Thyroid gland (tissue), 4 donors: ENCODE data around the gene NDUFA13. TPM values are rescaled to one million over a fixed set of nuclear protein-coding genes. Genes with fewer than 3 reads are reported as not detected.

Experiments
- DNase-seq, 2 donors: peaks; one replicate each; pipeline ENCODE4 v3.0.0-alpha.2; 2019
- H3K27ac ChIP-seq, 3 donors: fragments of 200-600 bp; sonication (generic); 1 replicate in 2 of 3; 2 replicates in 1 of 3; pipeline ENCODE4 v1.5.1; 2016 to 2019; ENCODE audit warnings: mild to moderate bottlenecking in 1 of 3, moderate library complexity in 1 of 3
- H3K27me3 ChIP-seq: fragments of 200-600 bp; sonication (generic); one replicate; pipeline ENCODE4 v1.5.1; 2019
- H3K36me3 ChIP-seq, 2 donors: fragments of 200-600 bp; sonication (generic); one replicate each; pipeline ENCODE4 v1.5.1; 2016 to 2019
- H3K4me1 ChIP-seq, 2 donors: fragments of 200-600 bp; sonication (generic); one replicate each; pipeline ENCODE4 v1.5.1; 2017 to 2019
- H3K4me3 ChIP-seq, 3 donors: fragments of 200-600 bp; sonication (generic); replicated peaks in 1 of 3; 1 replicate in 2 of 3; 2 replicates in 1 of 3; pipeline ENCODE4 v1.5.1; 2016; ENCODE audit warnings: mild to moderate bottlenecking in 1 of 3
- H3K9me3 ChIP-seq: fragments of 200-600 bp; sonication (generic); one replicate; pipeline ENCODE4 v1.5.1; 2017
- POLR2A ChIP-seq, 2 donors: fragments of 450-650 bp; IDR thresholded peaks; one replicate each; pipeline ENCODE4 v1.6.1; 2017; ENCODE audit warnings: antibody characterized with exemption in 2 of 2, mild to moderate bottlenecking in 2 of 2, moderate library complexity in 1 of 2
- WGBS, 2 donors: methylation state at CpG; one replicate each; pipeline ENCODE4 v1.1.5; 2017; 5-methylcytosine and 5-hydroxymethylcytosine counted together
- intact Hi-C: fragments of 100-400 bp; cut with DNase I; formaldehyde crosslinking; loops from one replicate; pipeline ENCODE4 v1.15.1; 2023
- total RNA-seq, 4 donors: library from RNA; depleted of rRNA; stranded (reverse); fragments of >200 nt; gene quantifications; one replicate each; pipeline ENCODE4 v1.2.3, GENCODE V29; 2016
- TF ChIP-seq, protein P1 (sequence below), 6 experiments: fragments of 200-600 bp in 3 of 6; fragments of 450-650 bp in 3 of 6; sonication (generic) in 3 of 6; IDR thresholded peaks; one replicate each; pipeline ENCODE4 v1.5.1; 2016 to 2019; ENCODE audit warnings: antibody characterized with exemption in 6 of 6, mild to moderate bottlenecking in 2 of 6, inconsistent platforms in 1 of 6, moderate library complexity in 1 of 6

The NDUFA13 gene
- total RNA-seq, 4 donors from 2014 or later: 32.8 to 265 (median 63.6) TPM

DNA sequence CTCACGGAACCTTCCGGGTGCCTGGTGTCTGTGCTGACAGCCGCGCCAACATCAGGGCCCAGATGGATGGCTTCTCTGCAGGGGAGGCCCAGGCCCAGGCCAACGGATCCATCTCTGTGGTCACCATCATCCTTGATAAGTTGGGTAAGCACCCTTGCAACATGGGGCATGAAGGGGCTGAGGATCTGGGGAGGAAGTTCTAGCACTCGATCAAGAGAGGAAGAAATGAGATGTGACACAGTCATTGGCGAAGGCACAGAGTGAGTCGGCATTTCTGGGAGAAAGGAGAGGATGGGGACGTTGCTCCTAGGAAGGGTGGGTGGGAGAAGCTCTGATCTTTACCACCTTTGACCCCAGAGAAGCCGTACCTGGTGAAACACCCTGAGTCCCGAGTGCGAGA is 26.5 kb downstream of the NDUFA13 start:
- H3K27ac ChIP-seq: no peak overlapping the region
- no peak overlapping the region for H3K4me3 ChIP-seq
- no peaks in the 10 kb centered on the region for H3K36me3 ChIP-seq
- TF ChIP-seq, protein P1, sequence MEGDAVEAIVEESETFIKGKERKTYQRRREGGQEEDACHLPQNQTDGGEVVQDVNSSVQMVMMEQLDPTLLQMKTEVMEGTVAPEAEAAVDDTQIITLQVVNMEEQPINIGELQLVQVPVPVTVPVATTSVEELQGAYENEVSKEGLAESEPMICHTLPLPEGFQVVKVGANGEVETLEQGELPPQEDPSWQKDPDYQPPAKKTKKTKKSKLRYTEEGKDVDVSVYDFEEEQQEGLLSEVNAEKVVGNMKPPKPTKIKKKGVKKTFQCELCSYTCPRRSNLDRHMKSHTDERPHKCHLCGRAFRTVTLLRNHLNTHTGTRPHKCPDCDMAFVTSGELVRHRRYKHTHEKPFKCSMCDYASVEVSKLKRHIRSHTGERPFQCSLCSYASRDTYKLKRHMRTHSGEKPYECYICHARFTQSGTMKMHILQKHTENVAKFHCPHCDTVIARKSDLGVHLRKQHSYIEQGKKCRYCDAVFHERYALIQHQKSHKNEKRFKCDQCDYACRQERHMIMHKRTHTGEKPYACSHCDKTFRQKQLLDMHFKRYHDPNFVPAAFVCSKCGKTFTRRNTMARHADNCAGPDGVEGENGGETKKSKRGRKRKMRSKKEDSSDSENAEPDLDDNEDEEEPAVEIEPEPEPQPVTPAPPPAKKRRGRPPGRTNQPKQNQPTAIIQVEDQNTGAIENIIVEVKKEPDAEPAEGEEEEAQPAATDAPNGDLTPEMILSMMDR (IDR thresholded peaks at IDR 0.05): no peak
- no peak for TF ChIP-seq POLR2A (IDR thresholded peaks at IDR 0.05)
- DNase-seq: no peak
- H3K9me3 ChIP-seq: no peaks in the 10 kb centered on the region
- H3K27me3 ChIP-seq: no peaks in the 10 kb centered on the region
- 80 to 89% methylated on average over 12 of the region's 12 CpGs for WGBS, 2 donors
- intact Hi-C loops: no loop called here
- H3K4me1 ChIP-seq: peaks cover 25 to 26% of the 10 kb centered on the region in 2 donors

DNA sequence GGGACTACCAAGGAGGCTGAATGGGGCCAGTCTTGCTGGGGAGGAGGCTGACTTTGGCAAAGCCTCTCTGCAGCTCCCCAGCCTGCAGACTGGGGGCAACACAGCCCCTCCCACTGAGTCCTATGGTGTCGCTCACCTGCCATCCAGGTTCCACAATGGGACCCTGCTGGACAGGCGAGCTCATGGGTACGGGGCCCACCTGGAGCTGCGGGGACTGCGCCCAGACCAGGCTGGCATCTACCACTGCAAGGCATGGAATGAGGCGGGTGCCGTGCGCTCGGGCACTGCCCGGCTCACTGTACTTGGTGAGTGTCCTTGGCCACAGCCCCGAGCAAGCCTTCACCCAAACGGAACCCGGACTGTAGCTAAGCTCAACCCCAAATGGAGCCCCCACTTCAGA is 27.1 kb downstream of the NDUFA13 start:
- TF ChIP-seq, protein P1 (IDR thresholded peaks at IDR 0.05): no peak
- TF ChIP-seq POLR2A (IDR thresholded peaks at IDR 0.05): no peak
- intact Hi-C loops: no loop called here
- H3K4me3 ChIP-seq: no peak overlapping the region
- DNase-seq: no peak
- H3K27ac ChIP-seq: no peak overlapping the region
- H3K4me1 ChIP-seq: peaks cover 20 to 23% of the 10 kb centered on the region in 2 donors
- H3K36me3 ChIP-seq: no peaks in the 10 kb centered on the region
- no peaks in the 10 kb centered on the region for H3K9me3 ChIP-seq
- no peaks in the 10 kb centered on the region for H3K27me3 ChIP-seq
- WGBS, 2 donors: 89 to 93% methylated on average over 3 to 12 of the region's 13 CpGs

DNA sequence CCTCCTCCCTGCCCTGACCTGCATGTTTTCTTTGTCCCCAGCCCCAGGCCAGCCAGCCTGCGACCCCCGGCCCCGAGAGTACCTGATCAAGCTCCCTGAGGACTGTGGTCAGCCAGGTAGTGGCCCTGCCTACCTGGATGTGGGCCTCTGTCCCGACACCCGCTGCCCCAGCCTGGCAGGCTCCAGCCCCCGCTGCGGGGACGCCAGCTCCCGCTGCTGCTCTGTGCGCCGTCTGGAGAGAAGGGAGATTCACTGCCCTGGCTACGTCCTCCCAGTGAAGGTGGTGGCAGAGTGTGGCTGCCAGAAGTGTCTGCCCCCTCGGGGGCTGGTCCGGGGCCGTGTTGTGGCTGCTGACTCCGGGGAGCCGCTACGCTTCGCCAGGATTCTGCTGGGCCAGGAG is 27.6 kb downstream of the NDUFA13 start:
- intact Hi-C loops: no loop called here
- peaks cover 15 to 18% of the 10 kb centered on the region in 2 donors for H3K4me1 ChIP-seq
- no peak for DNase-seq

DNA sequence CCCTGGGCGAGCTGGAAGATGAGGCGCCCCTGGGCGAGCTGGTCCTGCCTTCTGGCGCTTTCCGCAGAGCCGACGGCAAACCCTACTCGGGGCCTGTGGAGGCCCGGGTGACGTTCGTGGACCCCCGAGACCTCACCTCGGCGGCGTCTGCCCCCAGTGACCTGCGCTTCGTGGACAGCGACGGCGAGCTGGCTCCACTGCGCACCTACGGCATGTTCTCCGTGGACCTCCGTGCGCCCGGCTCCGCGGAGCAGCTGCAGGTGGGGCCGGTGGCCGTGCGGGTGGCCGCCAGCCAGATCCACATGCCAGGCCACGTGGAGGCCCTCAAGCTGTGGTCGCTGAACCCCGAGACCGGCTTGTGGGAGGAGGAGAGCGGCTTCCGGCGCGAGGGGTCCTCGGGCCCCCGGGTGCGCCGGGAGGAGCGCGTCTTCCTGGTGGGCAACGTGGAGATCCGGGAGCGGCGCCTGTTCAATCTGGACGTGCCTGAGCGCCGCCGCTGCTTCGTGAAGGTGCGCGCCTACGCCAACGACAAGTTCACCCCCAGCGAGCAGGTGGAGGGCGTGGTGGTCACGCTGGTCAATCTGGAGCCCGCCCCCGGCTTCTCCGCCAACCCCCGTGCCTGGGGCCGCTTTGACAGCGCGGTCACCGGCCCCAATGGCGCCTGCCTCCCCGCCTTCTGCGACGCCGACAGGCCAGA is 28.4 kb downstream of the NDUFA13 start:
- no peaks in the 10 kb centered on the region for H3K27me3 ChIP-seq
- no peak for DNase-seq
- intact Hi-C loops: no loop called here
- TF ChIP-seq, protein P1 (IDR thresholded peaks at IDR 0.05): no peak
- no peak for TF ChIP-seq POLR2A (IDR thresholded peaks at IDR 0.05)
- H3K4me1 ChIP-seq: peaks cover 12 to 14% of the 10 kb centered on the region in 2 donors
- no peak overlapping the region for H3K27ac ChIP-seq
- WGBS, 2 donors: 87 to 92% methylated on average over 37 to 62 of the region's 75 CpGs
- H3K36me3 ChIP-seq: no peaks in the 10 kb centered on the region
- no peak overlapping the region for H3K4me3 ChIP-seq
- no peaks in the 10 kb centered on the region for H3K9me3 ChIP-seq

More for the DNA sequence above, 27.6 kb downstream of the NDUFA13 start:
- Histone ChIP-seq H3K27ac (no peak overlapping the region), H3K4me3 (no peak overlapping the region), H3K9me3 (no peaks in the 10 kb centered on the region), H3K36me3 (no peaks in the 10 kb centered on the region), H3K27me3 (no peaks in the 10 kb centered on the region)
- TF ChIP-seq, protein P1 (IDR thresholded peaks at IDR 0.05): no peak
- no peak for TF ChIP-seq POLR2A (IDR thresholded peaks at IDR 0.05)
- WGBS, 2 donors: 89 to 99% methylated on average over 11 to 18 of the region's 19 CpGs

DNA sequence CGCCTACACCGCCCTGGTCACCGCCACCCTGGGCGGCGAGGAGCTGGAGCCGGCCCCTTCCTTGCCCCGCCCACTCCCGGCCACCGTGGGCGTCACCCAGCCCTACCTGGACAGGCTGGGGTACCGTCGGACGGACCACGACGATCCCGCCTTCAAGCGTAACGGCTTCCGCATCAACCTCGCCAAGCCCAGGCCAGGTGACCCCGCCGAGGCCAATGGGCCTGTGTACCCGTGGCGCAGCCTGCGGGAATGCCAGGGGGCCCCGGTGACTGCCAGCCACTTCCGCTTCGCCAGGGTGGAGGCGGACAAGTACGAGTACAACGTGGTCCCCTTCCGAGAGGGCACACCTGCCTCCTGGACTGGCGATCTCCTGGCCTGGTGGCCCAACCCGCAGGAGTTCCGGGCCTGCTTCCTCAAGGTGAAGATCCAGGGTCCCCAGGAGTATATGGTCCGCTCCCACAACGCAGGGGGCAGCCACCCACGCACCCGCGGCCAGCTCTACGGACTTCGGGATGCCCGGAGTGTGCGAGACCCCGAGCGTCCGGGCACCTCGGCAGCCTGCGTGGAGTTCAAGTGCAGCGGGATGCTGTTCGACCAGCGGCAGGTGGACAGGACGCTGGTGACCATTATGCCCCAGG is 29.0 kb downstream of the NDUFA13 start:
- 88% methylated on average over 43 of the region's 53 CpGs; no CpG with 5 or more reads in 1 of the 2 donors for whole genome bisulfite sequencing, 2 donors
- no peak for TF ChIP-seq POLR2A (IDR thresholded peaks at IDR 0.05)
- TF ChIP-seq, protein P1 (IDR thresholded peaks at IDR 0.05): no peak
- Histone ChIP-seq H3K36me3 (no peaks in the 10 kb centered on the region), H3K4me1 (peaks cover 10 to 13% of the 10 kb centered on the region in 2 donors), H3K27ac (no peak overlapping the region), H3K4me3 (no peak overlapping the region), H3K27me3 (no peaks in the 10 kb centered on the region), H3K9me3 (no peaks in the 10 kb centered on the region)
- intact Hi-C loops: no loop called here
- no peak for DNase-seq
